ENCODE data around the gene LTN1.
"Not testable (repeated sequence)": the region's sequence is repeated elsewhere in the genome, so short reads cannot be mapped to it uniquely, and the experiment has no call there.

The LTN1 gene

DNA sequence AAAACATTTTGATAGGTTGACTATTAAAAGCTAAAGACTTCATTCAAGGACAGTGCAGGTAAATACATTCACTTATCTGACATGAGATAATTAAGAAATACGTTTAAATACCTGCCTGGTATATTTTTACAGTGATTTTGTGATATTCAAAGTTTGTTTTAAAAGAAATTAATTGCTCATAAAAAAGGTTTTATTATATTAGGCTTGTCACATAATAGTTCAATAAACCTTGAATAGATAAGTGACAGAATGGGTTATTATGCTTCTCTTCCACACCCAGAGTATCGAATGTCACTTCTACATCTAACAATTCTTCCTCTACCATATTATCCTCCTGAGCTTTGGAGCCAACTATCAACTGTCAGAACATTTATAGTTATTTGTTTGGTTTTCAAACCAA lies 60.0 kb downstream of the LTN1 start:
- DNase-seq (ENCODE audit: low read depth) = no peak
- H3K4me3 ChIP-seq (ENCODE audit: low read depth, low read length) = no peak overlapping the region
- TF ChIP-seq, protein P1, sequence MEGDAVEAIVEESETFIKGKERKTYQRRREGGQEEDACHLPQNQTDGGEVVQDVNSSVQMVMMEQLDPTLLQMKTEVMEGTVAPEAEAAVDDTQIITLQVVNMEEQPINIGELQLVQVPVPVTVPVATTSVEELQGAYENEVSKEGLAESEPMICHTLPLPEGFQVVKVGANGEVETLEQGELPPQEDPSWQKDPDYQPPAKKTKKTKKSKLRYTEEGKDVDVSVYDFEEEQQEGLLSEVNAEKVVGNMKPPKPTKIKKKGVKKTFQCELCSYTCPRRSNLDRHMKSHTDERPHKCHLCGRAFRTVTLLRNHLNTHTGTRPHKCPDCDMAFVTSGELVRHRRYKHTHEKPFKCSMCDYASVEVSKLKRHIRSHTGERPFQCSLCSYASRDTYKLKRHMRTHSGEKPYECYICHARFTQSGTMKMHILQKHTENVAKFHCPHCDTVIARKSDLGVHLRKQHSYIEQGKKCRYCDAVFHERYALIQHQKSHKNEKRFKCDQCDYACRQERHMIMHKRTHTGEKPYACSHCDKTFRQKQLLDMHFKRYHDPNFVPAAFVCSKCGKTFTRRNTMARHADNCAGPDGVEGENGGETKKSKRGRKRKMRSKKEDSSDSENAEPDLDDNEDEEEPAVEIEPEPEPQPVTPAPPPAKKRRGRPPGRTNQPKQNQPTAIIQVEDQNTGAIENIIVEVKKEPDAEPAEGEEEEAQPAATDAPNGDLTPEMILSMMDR (IDR thresholded peaks at IDR 0.05; ENCODE audit: low read depth, low read length, missing control alignments) = no peak

DNA sequence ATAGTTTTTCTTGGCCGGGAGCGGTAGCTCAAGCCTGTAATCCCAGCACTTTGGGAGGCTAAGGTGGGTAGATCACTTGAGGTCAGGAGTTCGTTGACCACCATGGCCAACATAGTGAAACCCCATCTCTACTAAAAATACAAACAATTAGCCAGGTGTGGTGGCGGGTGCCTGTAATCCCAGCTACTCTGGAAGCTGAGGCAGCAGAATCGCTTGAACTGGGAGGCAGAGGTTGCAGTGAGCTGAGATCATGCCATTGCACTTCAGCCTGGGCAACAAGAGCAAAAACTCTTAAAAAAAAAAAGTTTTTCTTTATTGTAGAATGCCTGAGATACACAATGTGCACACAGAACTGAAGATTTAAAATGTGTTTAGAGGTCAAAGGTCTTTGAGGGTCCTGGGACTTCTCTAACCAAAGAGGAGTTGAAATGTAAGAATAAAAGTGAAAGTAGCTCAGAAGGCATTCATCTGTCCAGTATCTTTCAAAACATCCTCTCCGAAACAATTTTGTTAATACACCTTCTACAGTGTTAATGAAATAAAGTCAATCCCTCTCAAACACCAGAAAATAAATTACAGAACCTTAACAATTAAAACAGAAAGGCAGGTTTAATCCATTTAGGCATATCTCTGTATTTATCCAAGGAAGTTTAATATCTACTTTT lies 60.8 kb downstream of the LTN1 start:
- H3K4me3 ChIP-seq (ENCODE audit: low read depth, low read length); DNase-seq (ENCODE audit: low read depth): not testable (repeated sequence)

DNA sequence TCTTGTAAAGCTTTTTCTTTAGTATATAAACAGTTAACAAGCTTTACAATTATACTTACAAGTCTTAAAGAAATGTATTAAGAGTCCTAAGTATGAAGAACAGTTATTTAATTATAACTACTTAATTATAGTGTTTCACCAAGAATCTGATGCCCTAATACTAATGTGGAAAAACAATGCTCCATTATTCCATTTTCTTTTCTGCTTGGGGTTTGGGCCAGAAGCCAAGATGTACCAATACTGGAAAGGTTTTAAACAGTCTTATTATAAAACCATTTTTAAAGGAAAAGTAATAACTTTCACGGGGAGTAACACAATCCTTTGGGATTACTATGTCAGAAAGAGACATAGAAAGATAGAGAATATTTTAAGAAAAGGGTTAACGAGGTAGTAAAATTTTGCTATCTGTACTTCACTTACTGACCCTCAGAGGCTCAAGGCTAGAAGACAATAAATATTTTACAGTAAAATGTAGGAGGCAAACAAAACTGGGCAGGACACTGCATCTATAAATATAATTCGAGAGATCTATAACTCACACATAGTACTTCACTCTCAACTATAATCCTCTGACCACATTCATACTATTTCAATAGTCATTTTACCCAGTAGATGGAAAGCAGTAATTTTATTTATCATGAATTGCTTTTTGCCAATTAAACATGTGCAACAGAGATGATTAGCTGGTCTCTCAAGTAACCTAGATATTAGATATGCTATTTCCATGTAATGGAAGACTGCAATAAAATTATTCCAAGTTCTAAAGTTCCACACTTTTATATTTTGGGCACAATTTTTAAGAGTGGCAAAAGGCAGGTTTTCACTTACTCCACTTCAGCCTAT lies 63.9 kb downstream of the LTN1 start:
- TF ChIP-seq, protein P1 (IDR thresholded peaks at IDR 0.05; ENCODE audit: low read depth, low read length, missing control alignments) = no peak
- DNase-seq (ENCODE audit: low read depth) = no peak
- H3K4me3 ChIP-seq (ENCODE audit: low read depth, low read length) = no peak overlapping the region

DNA sequence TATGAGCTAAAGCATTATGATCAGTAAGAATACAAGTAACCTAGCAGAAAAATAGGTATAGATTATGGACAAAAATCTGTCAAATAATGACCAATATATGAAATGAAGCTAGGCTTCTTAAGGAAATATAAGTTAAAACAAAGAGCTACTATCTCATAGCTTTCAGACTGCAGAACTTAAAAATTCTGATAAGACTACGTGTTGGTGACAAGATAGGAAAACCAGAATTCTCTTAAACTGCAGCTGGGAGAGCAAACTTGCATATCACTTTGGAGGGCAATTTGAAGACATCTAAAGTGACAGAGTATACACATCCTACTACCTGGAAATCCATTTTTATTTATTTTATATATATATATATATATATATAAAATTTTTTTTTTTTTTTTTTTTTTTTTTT lies 65.5 kb downstream of the LTN1 start:
- no peak for DNase-seq (ENCODE audit: low read depth)
- TF ChIP-seq, protein P1 (IDR thresholded peaks at IDR 0.05; ENCODE audit: low read depth, low read length, missing control alignments) = no peak

DNA sequence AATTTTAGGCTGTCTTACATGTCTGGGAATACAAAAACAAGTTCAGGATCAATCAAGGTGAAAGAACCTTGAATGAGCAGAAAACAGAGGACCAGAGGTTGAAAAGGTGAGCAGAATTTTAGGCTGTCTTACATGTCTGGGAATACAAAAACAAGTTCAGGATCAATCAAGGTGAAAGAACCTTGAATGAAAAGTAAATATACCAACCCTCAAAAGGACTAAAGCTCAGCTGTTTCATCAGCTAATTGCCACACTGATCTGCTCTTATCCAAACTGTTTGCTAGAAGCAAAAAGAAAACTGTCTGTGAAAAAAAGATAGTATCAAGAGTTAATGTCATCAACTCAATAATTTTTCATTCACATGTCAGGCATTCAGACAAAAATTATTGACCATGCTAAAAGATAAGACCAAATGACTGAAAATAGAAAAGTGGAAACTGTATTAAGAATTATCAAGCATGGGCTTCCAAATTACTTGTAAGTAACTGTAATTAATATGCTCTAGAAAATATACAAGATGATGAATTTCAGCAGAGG lies 69.2 kb downstream of the LTN1 start:
- no peak overlapping the region for H3K4me3 ChIP-seq (ENCODE audit: low read depth, low read length)
- DNase-seq (ENCODE audit: low read depth) = no peak
- TF ChIP-seq, protein P1 (IDR thresholded peaks at IDR 0.05; ENCODE audit: low read depth, low read length, missing control alignments) = no peak

More for the DNA sequence above, 65.5 kb downstream of the LTN1 start:
- no peak overlapping the region for H3K4me3 ChIP-seq (ENCODE audit: low read depth, low read length)

DNA sequence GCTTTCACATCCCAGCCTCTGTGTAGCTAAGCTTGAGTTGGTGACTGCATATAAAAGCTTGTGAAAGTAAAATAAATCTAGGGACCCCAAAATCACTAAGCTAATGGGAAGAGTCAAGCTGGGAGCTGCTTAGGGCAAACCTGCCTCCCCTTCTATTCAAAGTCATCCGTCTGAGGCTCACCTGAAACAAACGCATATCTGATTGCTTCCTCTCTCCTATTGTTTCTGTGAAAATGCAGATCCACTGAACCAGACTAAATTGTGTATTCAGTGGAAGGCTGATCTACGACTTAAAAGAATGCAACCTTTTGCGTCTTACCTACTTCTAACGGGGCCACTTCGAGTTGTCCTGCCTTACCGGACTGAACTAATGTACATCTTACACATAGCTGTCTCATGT lies 70.3 kb downstream of the LTN1 start:
- H3K4me3 ChIP-seq (ENCODE audit: low read depth, low read length) = no peak overlapping the region
- TF ChIP-seq, protein P1 (IDR thresholded peaks at IDR 0.05; ENCODE audit: low read depth, low read length, missing control alignments) = no peak
- no peak for DNase-seq (ENCODE audit: low read depth)

DNA sequence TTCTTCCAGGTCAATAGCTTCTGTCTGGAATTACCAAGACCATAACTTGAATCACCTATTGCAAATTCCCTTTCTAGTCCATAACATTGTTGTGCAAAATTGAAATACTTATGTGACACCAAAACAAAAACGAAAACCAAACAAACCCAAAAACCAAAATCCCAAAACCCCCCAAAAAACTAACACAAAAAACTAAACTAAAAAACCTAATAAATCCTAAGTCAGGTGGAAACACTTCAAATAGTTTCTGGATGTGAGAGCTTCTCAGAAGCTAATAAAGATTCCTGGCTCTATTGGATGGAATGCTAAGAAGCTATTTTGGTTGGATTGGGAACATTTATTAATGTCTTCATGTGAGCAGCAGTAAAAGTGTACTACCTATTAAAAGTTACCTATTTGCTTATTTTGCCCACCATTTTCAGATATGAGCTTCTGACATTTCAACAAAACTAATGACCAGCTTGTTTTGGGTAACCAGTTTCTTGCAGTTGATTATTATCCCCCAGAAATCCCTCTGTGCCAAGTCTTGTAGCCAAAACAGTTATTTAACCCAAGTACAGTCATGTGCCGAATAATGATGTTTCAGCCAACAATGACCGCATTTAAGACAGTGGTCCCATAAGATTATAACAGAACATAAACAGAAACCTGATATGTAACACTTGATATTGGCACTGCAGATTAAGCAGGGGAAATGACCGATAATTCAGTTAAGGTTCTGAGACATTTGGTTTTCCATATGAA lies 76.4 kb downstream of the LTN1 start:
- no peak for DNase-seq (ENCODE audit: low read depth)
- H3K4me3 ChIP-seq (ENCODE audit: low read depth, low read length) = no peak overlapping the region
- TF ChIP-seq, protein P1 (IDR thresholded peaks at IDR 0.05; ENCODE audit: low read depth, low read length, missing control alignments) = no peak

All from GM12864 (cell line).